Measurements from ENCODE around the gene AJM1.
A peak's percentile ranks its signal among the peaks of the same experiment; 100 is the strongest.
"Not testable (repeated sequence)": the region's sequence is repeated elsewhere in the genome, so short reads cannot be mapped to it uniquely, and the experiment has no call there.

AJM1 gene

DNA sequence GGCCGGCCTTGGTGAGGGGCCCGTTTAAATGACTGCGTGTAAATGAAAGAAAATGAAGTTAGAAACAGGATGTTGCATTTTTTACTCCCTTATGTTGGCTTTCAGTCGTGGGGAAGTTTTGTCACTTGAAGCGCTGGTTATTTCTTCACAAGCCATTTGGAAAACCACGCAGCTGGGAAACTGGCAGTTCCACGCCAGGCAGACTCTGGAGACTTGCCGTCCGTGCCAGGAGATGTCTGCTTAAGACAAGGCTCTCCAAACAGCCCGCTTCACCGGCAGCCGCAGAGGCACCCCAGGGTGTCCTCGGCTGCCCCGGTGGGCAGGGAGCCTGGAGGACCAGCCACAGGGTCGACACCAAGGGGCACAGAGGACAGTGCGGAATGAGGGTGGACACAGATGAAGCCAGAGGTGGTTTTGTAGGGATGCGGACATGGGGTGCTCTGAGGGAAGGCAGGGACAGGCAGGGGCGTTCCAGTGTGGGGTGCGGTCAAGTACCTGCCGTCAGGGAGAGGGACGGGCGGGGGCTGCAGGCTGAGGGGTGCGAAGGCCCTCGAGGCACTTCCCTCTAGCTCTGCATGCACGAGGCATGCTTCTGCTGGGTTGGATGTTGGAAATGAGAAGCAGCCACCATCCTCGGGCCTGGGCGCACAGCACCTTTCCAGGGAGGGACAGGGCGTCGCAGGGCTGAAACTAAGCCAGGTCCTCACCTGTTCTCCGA, 11.1 kb upstream of the AJM1 start:
- no peak for DNase-seq (ENCODE audit: low read depth, low spot score)

GRCh38 chr9:136831720-136832104, 10.6 kb upstream of the AJM1 start:
- DNase-seq (ENCODE audit: low read depth, low spot score), result no peak

GRCh38 chr9:136832581-136832980, 9.7 kb upstream of the AJM1 start:
- DNase-seq (ENCODE audit: low read depth, low spot score), result no peak

- DNase-seq (ENCODE audit: low read depth, low spot score), result not testable (repeated sequence)
Observed at GRCh38 chr9:136833381-136834048, 8.8 kb upstream of the AJM1 start.

DNA sequence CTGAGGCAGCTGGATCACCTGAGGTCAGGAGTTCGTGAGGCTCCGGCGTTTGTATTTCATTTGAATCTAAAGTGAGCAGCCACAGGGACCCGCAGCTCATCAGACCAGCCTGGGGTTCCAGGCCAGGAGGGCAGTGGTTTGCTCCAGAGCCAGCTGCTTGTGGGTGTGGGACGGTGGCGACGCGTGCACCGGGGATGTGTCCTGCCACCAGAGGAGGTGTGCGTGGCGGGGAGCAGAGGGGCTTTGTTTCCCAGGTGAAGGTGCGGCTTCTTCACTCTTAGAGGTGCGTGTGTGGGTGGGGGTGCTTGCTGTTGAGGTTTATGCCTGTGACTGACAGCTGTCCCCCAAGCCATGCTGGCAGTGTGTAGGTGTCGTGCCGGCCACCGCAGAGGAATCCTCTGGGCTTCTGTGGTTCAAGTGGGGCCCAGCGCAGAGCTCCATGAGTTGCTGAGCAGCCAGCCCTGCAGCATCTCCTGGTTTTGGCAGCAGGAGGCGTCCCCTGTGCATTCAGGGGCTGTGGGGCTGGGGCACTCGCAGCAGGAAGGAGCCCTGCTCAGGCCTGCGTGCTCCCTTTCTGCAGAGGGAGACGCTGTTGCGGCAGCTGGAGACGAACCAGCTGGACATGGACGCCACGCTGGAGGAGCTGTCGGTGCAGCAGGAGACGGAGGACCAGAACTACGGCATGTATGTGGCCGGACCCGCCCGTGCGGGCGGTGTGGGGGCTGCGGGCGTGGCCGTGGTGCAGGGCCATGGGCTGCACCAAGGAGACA, 6.9 kb upstream of the AJM1 start:
- no peak for DNase-seq (ENCODE audit: low read depth, low spot score)

- no peak for DNase-seq (ENCODE audit: low read depth, low spot score)
Observed at GRCh38 chr9:136835932-136836904, 6.1 kb upstream of the AJM1 start.

DNA sequence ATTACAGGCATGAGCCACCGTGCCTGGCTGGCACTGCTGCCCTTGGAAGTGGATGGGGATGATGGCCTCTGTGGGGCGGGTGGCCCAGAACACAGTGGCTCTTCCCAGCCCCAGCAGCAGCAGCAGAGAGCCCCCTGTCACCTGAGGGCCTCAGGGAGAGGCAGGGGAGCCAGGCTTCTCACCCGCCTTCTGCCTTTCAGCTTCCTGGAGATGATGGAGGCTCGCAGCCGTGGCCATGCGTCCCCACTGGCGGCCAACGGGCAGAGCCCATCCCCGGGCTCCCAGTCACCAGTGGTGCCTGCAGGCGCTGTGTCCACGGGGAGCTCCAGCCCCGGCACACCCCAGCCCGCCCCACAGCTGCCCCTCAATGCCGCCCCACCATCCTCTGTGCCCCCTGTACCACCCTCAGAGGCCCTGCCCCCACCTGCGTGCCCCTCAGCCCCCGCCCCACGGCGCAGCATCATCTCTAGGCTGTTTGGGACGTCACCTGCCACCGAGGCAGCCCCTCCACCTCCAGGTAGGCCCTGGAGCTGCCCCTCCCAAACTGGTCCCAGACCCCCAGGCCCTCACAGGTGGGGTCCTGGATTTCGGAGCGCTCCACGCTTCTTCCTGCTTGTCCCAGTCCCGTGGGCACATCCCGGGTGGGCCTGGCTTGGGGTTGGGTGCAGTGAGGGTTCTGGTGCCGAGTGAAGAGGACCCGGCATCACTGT, 5.0 kb upstream of the AJM1 start:
- DNase-seq (ENCODE audit: low read depth, low spot score), result no peak

GRCh38 chr9:136837856-136838277, 4.4 kb upstream of the AJM1 start:
- DNase-seq (ENCODE audit: low read depth, low spot score), result not testable (repeated sequence)

GRCh38 chr9:136838314-136839228, 3.7 kb upstream of the AJM1 start:
- no peak for DNase-seq (ENCODE audit: low read depth, low spot score)

DNA sequence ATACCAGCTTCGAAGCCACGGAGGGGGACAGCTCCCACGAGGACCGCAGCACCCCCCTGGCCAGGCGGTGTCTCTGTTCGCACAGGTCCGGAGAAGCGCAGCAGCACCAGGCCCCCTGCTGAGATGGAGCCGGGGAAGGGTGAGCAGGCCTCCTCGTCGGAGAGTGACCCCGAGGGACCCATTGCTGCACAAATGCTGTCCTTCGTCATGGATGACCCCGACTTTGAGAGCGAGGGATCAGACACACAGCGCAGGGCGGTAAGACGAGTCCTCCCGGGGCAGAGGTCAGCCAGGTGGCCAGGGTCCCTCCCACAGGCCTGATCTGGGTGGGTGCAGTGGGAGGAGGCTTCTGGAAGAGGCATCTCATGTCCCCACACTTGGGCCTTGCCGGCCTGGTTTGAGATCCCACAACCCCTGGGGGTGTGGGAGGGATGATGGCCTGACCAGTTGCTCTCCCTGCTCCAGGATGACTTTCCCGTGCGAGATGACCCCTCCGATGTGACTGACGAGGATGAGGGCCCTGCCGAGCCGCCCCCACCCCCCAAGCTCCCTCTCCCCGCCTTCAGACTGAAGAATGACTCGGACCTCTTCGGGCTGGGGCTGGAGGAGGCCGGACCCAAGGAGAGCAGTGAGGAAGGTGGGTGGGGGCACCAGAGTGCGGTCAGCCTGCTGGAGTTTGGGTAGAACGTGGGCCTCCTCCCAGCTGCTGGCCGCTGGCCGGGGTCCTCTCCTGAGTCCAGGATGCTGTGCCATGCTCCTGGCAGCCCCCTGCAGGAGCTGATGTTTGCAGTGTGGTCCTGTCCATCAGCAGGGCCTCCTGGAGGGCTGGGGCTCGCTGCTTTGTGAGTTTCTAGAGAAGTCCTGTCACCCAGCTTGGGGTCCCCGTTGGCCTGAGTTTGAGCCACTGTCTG, 2.8 kb upstream of the AJM1 start:
- DNase-seq (ENCODE audit: low read depth, low spot score), result no peak

DNA sequence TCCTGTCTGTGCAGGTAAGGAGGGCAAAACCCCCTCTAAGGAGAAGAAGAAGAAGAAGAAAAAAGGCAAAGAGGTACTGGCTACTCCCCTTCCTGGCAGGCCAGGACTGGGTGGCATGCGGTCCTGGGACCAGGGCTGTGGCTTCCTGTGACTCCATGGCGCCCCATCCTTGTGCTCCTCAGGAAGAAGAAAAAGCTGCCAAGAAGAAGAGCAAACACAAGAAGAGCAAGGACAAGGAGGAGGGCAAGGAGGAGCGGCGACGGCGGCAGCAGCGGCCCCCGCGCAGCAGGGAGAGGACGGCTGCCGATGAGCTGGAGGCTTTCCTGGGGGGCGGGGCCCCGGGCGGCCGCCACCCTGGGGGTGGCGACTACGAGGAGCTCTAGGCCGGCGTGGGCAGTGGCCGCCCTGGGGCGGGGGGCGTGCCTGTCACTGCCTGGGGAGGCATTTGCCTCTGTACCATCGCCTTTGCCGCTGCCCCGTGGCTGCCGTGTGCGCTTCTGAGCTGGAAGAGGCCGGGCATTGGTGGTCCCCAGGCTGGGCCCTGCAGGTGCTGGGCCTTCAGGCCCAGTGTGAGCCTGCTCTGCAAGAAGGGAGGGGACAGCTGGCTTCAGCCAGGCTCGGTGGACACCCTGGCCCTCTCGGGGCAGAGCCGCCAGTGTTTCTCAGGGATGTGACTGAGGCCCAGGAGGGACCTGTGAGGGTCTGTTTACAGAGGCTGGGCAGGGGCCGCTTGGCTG, 2.0 kb upstream of the AJM1 start:
- DNase-seq (ENCODE audit: low read depth, low spot score), result no peak

- DNase-seq (ENCODE audit: low read depth, low spot score), result peak; percentile 76
Observed at GRCh38 chr9:136840877-136841645, 1.2 kb upstream of the AJM1 start.

- not testable (repeated sequence) for DNase-seq (ENCODE audit: low read depth, low spot score)
Observed at GRCh38 chr9:136841646-136842379, 465 bp upstream of the AJM1 start.

DNA sequence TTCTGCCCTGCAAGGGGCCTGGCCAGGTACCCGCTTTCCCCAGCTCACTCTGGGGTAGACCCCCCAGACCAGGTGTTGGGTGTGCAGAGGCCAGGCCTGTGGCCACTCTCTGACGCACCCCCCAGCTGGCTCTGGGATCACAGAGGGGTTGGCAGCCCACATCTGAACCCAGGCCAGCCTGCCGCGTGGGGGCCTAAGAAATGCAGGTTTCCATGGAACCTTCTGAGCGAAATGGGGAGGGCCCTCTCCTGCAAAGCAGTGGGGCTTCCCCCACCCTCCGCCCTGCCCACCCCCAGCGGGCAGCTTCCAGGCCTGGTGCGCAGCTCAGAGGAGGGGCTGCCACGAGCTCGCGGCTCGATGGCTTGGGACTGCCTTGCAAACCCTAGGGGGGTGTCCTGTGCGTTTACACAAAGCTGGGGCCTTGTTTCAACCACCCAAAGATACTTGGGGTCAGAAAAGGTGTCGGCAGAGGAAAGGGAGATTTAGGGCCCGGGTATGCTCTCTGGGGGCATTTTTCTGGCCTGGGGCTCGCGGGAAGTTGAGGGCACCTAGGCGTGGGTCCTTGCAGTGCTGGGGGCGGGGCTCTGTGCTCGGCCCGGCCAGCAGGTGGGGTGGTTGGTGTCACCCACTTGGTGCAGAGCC, 1.0 kb downstream of the AJM1 start:
- not testable (repeated sequence) for DNase-seq (ENCODE audit: low read depth, low spot score)

DNA sequence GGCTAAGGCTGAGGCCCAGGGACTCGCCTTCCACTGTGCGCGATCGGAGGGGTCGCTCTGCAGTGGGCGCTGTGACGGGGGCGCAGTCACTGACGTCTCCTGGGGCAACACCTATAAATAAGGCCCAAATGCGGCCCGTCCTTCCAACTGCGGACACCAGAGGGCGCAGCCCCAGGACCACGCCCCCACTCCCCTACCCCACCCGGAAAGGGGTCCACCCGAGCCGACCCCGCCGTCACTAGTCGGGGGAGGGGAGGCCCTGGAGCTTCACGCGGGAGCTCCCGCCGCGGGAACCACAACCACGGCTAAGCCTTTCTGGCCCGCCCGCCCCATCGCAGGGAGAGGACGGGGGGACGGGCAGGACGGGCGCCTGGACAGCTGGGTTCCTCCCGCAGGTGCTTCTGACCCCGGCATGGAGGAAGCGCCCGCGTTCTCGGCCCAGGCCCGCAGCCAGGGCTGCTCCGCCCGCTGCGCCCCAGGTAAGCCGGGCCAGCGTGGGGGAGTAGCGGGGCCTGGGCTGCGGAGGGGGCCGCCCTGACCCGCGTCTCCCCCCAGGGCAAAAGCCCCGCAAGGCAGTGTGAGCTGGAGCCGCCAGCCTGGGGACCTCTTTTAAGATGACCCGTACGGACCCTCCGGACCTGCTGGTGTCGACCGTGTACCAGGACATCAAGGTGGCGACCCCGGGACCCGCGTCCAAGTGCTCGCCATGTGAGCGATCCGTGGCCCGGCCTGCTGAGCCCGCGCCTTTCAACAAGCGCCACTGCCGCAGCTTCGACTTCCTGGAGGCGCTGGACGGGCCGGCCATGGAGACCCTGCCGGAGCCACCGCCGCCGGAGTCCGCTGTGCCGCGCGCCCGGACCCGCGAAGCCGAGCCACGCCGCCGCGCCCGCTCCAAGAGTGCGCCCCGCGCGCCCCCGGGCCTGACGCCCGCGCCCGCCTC, 1.8 kb downstream of the AJM1 start:
- DNase-seq (ENCODE audit: low read depth, low spot score), result peak; percentile 51

Data from astrocyte of the hippocampus (primary cell).